A549 (cell line): ENCODE results near the gene SIRPD.

ENCODE experiments used
- CHD2 ChIP-seq: fragments of 150-350 bp; IDR thresholded peaks from 2 replicates; pipeline ENCODE4 v1.6.1; 2014; ENCODE audit warnings: low read length; ENCODE audit not compliant: partially characterized antibody
- ESRRA ChIP-seq: fragments of 150-350 bp; IDR thresholded peaks from 2 replicates; pipeline ENCODE4 v1.6.1; 2014; ENCODE audit warnings: mild to moderate bottlenecking, low read length, borderline replicate concordance
- JUN ChIP-seq, 2 experiments: fragments of >200 bp; sonication (Bioruptor Twin); formaldehyde crosslinking; IDR thresholded peaks; 2 replicates in 1 of 2; 3 replicates in 1 of 2; pipeline ENCODE4 v1.6.1; 2016 to 2017
- POLR2A ChIP-seq: IDR thresholded peaks from 2 replicates; pipeline ENCODE4 v1.6.1; 2012; ENCODE audit warnings: mild to moderate bottlenecking, low read length
- TF ChIP-seq, protein P1 (sequence below): fragments of >200 bp; sonication (Bioruptor Twin); formaldehyde crosslinking; IDR thresholded peaks from 3 replicates; pipeline ENCODE4 v1.5.1; 2016

DNA sequence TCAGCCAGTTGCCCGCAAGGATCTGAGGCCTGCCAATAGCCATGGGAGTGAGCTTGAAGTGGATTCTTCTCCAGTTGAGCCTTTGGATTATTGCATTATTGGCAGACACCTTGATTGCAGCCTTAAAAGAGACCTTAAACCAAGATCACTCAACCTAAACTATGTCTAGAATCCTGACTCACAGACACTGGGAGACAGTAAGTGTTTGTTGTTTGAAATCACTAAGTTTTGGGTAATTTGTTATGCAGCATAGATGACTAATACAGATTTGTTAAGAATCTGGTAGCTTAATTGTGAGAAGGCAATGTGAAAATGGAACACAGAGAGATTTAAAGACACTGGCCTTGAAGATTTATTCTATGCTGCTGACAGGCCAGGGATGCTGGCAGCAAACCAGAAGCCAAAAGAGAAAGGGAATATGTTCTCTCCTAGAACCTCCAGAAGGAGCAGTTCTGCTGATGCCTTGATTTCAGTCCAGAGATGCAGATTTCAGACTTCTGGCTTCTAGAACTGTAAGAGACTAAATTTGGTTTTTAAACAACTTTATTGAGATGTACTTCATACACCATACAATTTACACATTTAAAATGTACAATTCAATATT is 17.6 kb downstream of the SIRPD start:
- TF ChIP-seq, protein P1, sequence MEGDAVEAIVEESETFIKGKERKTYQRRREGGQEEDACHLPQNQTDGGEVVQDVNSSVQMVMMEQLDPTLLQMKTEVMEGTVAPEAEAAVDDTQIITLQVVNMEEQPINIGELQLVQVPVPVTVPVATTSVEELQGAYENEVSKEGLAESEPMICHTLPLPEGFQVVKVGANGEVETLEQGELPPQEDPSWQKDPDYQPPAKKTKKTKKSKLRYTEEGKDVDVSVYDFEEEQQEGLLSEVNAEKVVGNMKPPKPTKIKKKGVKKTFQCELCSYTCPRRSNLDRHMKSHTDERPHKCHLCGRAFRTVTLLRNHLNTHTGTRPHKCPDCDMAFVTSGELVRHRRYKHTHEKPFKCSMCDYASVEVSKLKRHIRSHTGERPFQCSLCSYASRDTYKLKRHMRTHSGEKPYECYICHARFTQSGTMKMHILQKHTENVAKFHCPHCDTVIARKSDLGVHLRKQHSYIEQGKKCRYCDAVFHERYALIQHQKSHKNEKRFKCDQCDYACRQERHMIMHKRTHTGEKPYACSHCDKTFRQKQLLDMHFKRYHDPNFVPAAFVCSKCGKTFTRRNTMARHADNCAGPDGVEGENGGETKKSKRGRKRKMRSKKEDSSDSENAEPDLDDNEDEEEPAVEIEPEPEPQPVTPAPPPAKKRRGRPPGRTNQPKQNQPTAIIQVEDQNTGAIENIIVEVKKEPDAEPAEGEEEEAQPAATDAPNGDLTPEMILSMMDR, result no peak
- TF ChIP-seq ESRRA, result no peak
- no peak for TF ChIP-seq POLR2A
- TF ChIP-seq JUN (IDR thresholded peaks at IDR 0.05), result no peak
- TF ChIP-seq CHD2, result no peak
